ENCODE measurements around the gene GIN1. TPM values are rescaled to one million over a fixed set of nuclear protein-coding genes. Genes with fewer than 3 reads are reported as not detected.

GIN1 gene
- total RNA-seq (2013; cell fraction: nucleolus; rRNA removed) = 29.6 and 33.4 TPM in 2 replicates
- total RNA-seq (2014; rRNA removed) = 4.7 and 6.3 TPM in 2 replicates
- 5.9 and 7.9 TPM in 2 replicates for total RNA-seq (2014; rRNA removed; fragmentation: Illumina TruSeq; extraction: Trizol)
- total RNA-seq (2021) = 3.4 and 7.2 TPM in 2 replicates
- polyA plus RNA-seq (2011; ENCODE audit: low read depth) = 0.91 TPM
- 8.5 and 15.1 TPM in 2 replicates for polyA plus RNA-seq (2011; rRNA removed)
- polyA plus RNA-seq (2011; cell fraction: cytosol; rRNA removed) = 1.8 and 2.2 TPM in 2 replicates
- polyA plus RNA-seq (2011; cell fraction: nucleus; rRNA removed) = 4.2 and 4.3 TPM in 2 replicates
- polyA plus RNA-seq (2012) = 3.9 and 4.2 TPM in 2 replicates
- polyA plus RNA-seq (2014; fragmentation: Illumina TruSeq; extraction: Trizol) = 6.3 and 11.6 TPM in 2 replicates
- polyA plus RNA-seq (2014; fragmentation: Nextera tagmentation; extraction: Ambion mirVana) = 1 to 10 TPM; 5.3 to 7.6 TPM
- 1.6 and 3.3 TPM in 2 replicates for polyA plus RNA-seq (2014; rRNA removed)
- polyA plus RNA-seq (2016; fragmentation: Nextera tagmentation; extraction: Ambion mirVana) = 1 to 10 TPM; 8.8 to 9.7 TPM
- polyA minus RNA-seq (2011; rRNA and poly(A)+ RNA removed) = 6.4 and 8.4 TPM in 2 replicates
- polyA minus RNA-seq (2011; cell fraction: cytosol; rRNA and poly(A)+ RNA removed) = 1.2 and 3.0 TPM in 2 replicates
- polyA minus RNA-seq (2011; cell fraction: nucleus; rRNA and poly(A)+ RNA removed) = 14.0 and 17.5 TPM in 2 replicates
- Bru-seq, nascent RNA = percentile 67 among the genes with signal in this experiment
- BruChase-seq, experiment 1, labeled RNA remaining after a 6-hour chase = percentile 50 among the genes with signal in this experiment
- BruChase-seq, experiment 2, labeled RNA remaining after a 2-hour chase = percentile 56 among the genes with signal in this experiment
- long read RNA-seq, experiment 1, partial matches to known transcripts = 0 of 5 reads
- long read RNA-seq, experiment 1, other reads (novel, unspliced or antisense) = 3 of 5 reads
- long read RNA-seq, experiment 2, transcript GIN1-201 (8 exons, 3,229 nt) = major isoform, 34 of 47 reads
- long read RNA-seq, experiment 2, partial matches to known transcripts = 2 of 47 reads
- long read RNA-seq, experiment 2, other reads (novel, unspliced or antisense) = 7 of 47 reads

DNA sequence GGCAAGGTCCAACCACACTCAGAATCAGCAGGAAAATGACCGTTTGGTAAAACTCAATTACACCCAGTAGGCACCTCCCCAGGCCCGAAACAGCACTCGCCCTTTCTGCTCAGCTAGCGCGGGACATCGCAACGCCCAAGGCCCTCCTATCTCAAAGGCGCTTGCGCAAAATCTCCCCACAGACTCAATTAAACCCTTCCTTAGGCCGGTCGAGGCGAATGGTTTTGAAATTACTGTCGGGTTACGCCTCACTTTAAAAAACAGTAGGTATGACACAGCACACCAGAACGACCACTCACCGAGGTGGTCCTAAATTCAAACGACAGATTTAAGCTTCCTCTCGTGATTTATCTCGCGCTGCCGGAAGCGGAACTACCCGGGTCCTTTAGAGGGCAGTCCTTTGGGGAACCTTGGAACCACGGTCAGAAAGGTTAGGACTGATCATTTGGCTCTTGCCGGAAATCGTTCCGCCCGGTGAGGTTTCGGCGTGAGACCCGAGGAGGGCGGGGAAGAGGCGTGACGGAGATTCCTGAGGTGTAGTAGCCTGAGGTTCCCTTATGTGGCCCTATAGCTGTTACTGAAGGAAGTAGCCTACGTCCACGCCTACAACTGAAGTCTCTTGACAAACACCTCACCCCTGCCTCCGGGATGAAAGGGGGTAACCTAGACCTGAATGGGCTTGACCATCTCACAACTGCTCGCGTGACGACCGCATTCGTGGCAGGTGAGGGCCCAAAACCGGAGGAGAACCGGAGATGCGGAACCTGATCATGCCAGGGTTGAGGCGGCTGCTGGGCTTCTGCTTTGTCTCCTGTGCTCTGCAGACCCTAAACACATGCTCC is at the start of gene GIN1, which contains the start of gene PPIP5K2:
Gene GIN1 (minus strand): TSS at position 374 of the 842 bp plus-strand sequence. CDS start 11,431 bp downstream, outside the sequence.
Gene PPIP5K2 (plus strand): TSS at position 537 of the 842 bp plus-strand sequence. CDS start 9,289 bp downstream, outside the sequence.
- no peaks in the 10 kb centered on the region for H3K4me1 ChIP-seq (ENCODE audit: control insufficient read depth, insufficient read depth, low read length)
- ChIA-PET CTCF (interaction anchor here (0.6 to 2.6 kb wide), 8 partner anchors 13 to 359 kb away, joined by 3 to 14 read pairs (median 4); no protein-coding TSS in a partner anchor), POLR2A (interaction anchor here (0.5 to 1.7 kb wide), 14 partner anchors 8 to 364 kb away, joined by 3 to 8 read pairs (median 3); partner anchors contain the start of genes MACIR and PAM), RAD21 (ENCODE audit: unreplicated experiment) (interaction anchor here (1.1 to 1.4 kb wide), 6 partner anchors 11 to 364 kb away, joined by 3 to 7 read pairs (median 4); partner anchors contain the start of gene PAM), SMC1A (ENCODE audit: uncharacterized antibody, unreplicated experiment) (interaction anchor here (0.9 to 2.2 kb wide), 16 partner anchors 8 to 371 kb away, joined by 3 to 12 read pairs (median 4); no protein-coding TSS in a partner anchor)
- under 1% methylated on average over 46 of the region's 46 CpGs for WGBS (ENCODE audit: insufficient coverage, insufficient replicate concordance, low lambda C conversion rate, missing lambda C conversion rate)
- no peaks in the 10 kb centered on the region; the same call in 2 of the 3 replicates for H3K9me3 ChIP-seq (replicated peaks; ENCODE audit: control insufficient read depth, insufficient read depth, low read length)
- peak within 1 kb of the TSS; percentile 97 for H3K27ac ChIP-seq (ENCODE audit: control insufficient read depth, insufficient read depth)
- H3K27me3 ChIP-seq (replicated peaks in 1 of 2; ENCODE audit: control insufficient read depth in 2 of 2, insufficient read depth in 2 of 2, low read length in 1 of 2) = no peaks in the 10 kb centered on the region
- no peaks in the 10 kb centered on the region for H3K36me3 ChIP-seq (ENCODE audit: control insufficient read depth in 2 of 2, insufficient read depth in 2 of 2, low read length in 1 of 2)
- ATAC-seq (peak; percentile 86), DNase-seq (ENCODE audit: low read depth, low spot score) (peak; percentile 98), FAIRE-seq (peak; percentile 99)
- H3K79me2 ChIP-seq (ENCODE audit: control insufficient read depth, insufficient read depth, low read length) = peaks cover 72% of the 10 kb centered on the region
- H3K4me2 ChIP-seq (ENCODE audit: control insufficient read depth, insufficient read depth) = peak within 1 kb of the TSS; percentile 61
- H3K4me3 ChIP-seq = peak within 1 kb of the TSS; percentile 97
- in situ Hi-C loops (cut with MboI) (loop anchor here (10.0 kb wide), 1 partner anchor 365 kb away; the partner anchor contains the start of gene PAM), intact Hi-C loops (cut with micrococcal nuclease; ENCODE audit: unreplicated experiment) (loop anchor here (5.0 kb wide), 1 partner anchor 363 kb away; the partner anchor contains the start of gene PAM)
- H2AFZ ChIP-seq (ENCODE audit: control insufficient read depth, low read depth, low read length) = peak within 1 kb of the TSS; percentile 96
- BruUV-seq (replicated peaks) = no TSS peak
- H4K20me1 ChIP-seq (ENCODE audit: control insufficient read depth, insufficient read depth) = no peaks in the 10 kb centered on the region
- peak within 1 kb of the TSS; percentile 92 for H3K9ac ChIP-seq (ENCODE audit: control insufficient read depth, insufficient read depth, low read length)
- TF ChIP-seq FOS (IDR thresholded peaks at IDR 0.05; ENCODE audit: borderline replicate concordance, extremely low read depth, insufficient read length) (no peak), ESRRA (IDR thresholded peaks at IDR 0.05; ENCODE audit: low read length) (peak; percentile 93), CBX3 (IDR thresholded peaks at IDR 0.05; ENCODE audit: borderline replicate concordance, low read depth) (no peak), NFYA (IDR thresholded peaks at IDR 0.05; ENCODE audit: borderline replicate concordance, low read depth, low read length) (no peak), JUNB (IDR thresholded peaks at IDR 0.05) (peak; percentile 51; the same call in 1 of the 2 replicates), ZNF622 (IDR thresholded peaks at IDR 0.05) (no peak), SIX5 (IDR thresholded peaks at IDR 0.05; ENCODE audit: low read depth, low read length, severe bottlenecking) (peak; percentile 78), ATF7 (IDR thresholded peaks at IDR 0.05; ENCODE audit: low read depth) (peak; percentile 86), RB1 (IDR thresholded peaks at IDR 0.05; ENCODE audit: borderline replicate concordance) (peak; percentile 92; the same call in 1 of the 2 replicates), EED (IDR thresholded peaks at IDR 0.05; ENCODE audit: low read depth) (0 out of 2 replicates have a peak, but pooled peaks have one; percentile 17), SP1 (IDR thresholded peaks at IDR 0.05; ENCODE audit: low read depth, low read length) (peak; percentile 80), BMI1 (IDR thresholded peaks at IDR 0.05; ENCODE audit: borderline replicate concordance) (no peak), STAT3 (IDR thresholded peaks at IDR 0.05; ENCODE audit: low read depth, low read length) (no peak), TCF3 (IDR thresholded peaks at IDR 0.05; ENCODE audit: borderline replicate concordance, insufficient read depth, low read depth, low read length) (no peak), FOXM1 (IDR thresholded peaks at IDR 0.05; ENCODE audit: low read depth, low read length) (peak; percentile 85; the same call in 1 of the 2 replicates), JUND (IDR thresholded peaks at IDR 0.05; ENCODE audit: low read depth, low read length) (no peak), PAX5 (IDR thresholded peaks at IDR 0.05; ENCODE audit: borderline replicate concordance, low read depth, low read length) (peak; percentile 68; the same call in 1 of the 2 replicates), CREB1 (IDR thresholded peaks at IDR 0.05; ENCODE audit: low read depth) (peak; percentile 88)
- TF ChIP-seq, protein P1, sequence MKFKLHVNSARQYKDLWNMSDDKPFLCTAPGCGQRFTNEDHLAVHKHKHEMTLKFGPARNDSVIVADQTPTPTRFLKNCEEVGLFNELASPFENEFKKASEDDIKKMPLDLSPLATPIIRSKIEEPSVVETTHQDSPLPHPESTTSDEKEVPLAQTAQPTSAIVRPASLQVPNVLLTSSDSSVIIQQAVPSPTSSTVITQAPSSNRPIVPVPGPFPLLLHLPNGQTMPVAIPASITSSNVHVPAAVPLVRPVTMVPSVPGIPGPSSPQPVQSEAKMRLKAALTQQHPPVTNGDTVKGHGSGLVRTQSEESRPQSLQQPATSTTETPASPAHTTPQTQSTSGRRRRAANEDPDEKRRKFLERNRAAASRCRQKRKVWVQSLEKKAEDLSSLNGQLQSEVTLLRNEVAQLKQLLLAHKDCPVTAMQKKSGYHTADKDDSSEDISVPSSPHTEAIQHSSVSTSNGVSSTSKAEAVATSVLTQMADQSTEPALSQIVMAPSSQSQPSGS (IDR thresholded peaks at IDR 0.05; ENCODE audit: low read length) = peak; percentile 86
